Left lung (tissue), 10 donors: ENCODE results near the gene PREP. TPM values are rescaled to one million over a fixed set of nuclear protein-coding genes. Genes with fewer than 3 reads are reported as not detected.

ENCODE experiments used
- ATAC-seq: fragments of 200-7000 bp; cut with Tn5 transposase; one replicate; pipeline ENCODE4 v1.9.1; 2020; ENCODE audit warnings: moderate library complexity
- DNase-seq, 4 donors: peaks; one replicate each; pipeline ENCODE4 v3.0.0-alpha.2; 2013 to 2020
- H3K27ac ChIP-seq, 2 donors: fragments of 200-600 bp; sonication (generic) in 1 of 2; one replicate each; pipeline versions ENCODE4 v1.5.0 to v1.8.0; 2020 to 2021
- H3K27me3 ChIP-seq, 2 donors: fragments of 200-600 bp; sonication (generic) in 1 of 2; one replicate each; pipeline versions ENCODE4 v1.5.0 to v1.8.0; 2020 to 2021
- H3K36me3 ChIP-seq, 2 donors: fragments of 200-600 bp; sonication (generic) in 1 of 2; one replicate each; pipeline versions ENCODE4 v1.5.0 to v1.8.0; 2020 to 2021
- H3K4me1 ChIP-seq, 2 donors: fragments of 200-600 bp; one replicate each; pipeline ENCODE4 v1.8.0; 2021
- H3K4me3 ChIP-seq, 2 donors: fragments of 200-600 bp; sonication (generic) in 1 of 2; one replicate each; pipeline versions ENCODE4 v1.5.0 to v1.8.0; 2020 to 2021; ENCODE audit warnings: mild to moderate bottlenecking in 1 of 2
- H3K9me3 ChIP-seq, 2 donors: fragments of 200-600 bp; sonication (generic) in 1 of 2; one replicate each; pipeline versions ENCODE4 v1.5.0 to v1.8.0; 2020 to 2021
- intact Hi-C, 2 donors: fragments of 100-400 bp; cut with DNase I; formaldehyde crosslinking; loops; one replicate each; pipeline versions ENCODE4 v1.11.2 to v1.14.2; 2022
- polyA plus RNA-seq, 6 donors: library from polyadenylated mRNA; unstranded; fragments of 120-200 nt; gene quantifications; one replicate each; pipeline ENCODE4 v1.2.1, GENCODE V29; 2013; ENCODE audit not compliant: insufficient read length in 6 of 6
- total RNA-seq, 2 donors: library from RNA; stranded (reverse); fragmentation: NEBNext Ultra II Directional; extraction: Animal tissue kit (Norgen Biotek cat#: 25700); gene quantifications; one replicate each; pipeline ENCODE4 v1.2.1, GENCODE V29; 2021
- TF ChIP-seq, protein P1 (sequence below), 2 donors: fragments of 200-600 bp; sonication (generic) in 1 of 2; IDR thresholded peaks; one replicate each; pipeline versions ENCODE4 v1.5.0 to v1.8.0; 2021; ENCODE audit warnings: antibody characterized with exemption in 2 of 2
- donor health status: DM: no; HTN: yes; CAD: no.
- donor health status: DM: no; HTN: no; CAD: no.

PREP gene
- total and polyA plus RNA-seq, 8 donors, result 34.9 to 42.7 (median 36.8) TPM

DNA sequence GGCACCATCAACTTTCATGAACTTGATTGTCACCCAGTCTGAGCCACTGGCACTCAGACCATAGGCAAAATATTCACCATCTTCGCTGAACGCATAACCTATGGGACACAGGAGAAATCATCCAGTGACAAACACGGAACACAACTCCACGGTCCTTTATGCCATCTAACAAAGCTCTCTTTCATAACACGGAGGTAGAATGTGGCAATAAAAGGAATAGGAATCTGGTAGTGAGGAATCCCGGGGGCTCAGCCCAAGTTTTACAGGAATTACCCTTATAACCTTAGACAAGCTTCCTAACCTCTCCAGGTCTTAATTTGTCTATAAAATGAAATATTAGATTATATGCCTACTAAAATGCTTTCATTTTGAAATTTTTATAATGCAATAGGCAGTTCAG is 29.4 kb downstream of the PREP start:
- Histone ChIP-seq H3K9me3 (no peaks in the 10 kb centered on the region), H3K36me3 (peaks cover 0 to 69% of the 10 kb centered on the region in 2 donors), H3K4me3 (no peak overlapping the region), H3K27me3 (no peaks in the 10 kb centered on the region), H3K4me1 (no peaks in the 10 kb centered on the region), H3K27ac (peak overlapping the region in 1 of 2 donors; percentile 53)
- DNase-seq (no peak), ATAC-seq (no peak)
- TF ChIP-seq, protein P1, sequence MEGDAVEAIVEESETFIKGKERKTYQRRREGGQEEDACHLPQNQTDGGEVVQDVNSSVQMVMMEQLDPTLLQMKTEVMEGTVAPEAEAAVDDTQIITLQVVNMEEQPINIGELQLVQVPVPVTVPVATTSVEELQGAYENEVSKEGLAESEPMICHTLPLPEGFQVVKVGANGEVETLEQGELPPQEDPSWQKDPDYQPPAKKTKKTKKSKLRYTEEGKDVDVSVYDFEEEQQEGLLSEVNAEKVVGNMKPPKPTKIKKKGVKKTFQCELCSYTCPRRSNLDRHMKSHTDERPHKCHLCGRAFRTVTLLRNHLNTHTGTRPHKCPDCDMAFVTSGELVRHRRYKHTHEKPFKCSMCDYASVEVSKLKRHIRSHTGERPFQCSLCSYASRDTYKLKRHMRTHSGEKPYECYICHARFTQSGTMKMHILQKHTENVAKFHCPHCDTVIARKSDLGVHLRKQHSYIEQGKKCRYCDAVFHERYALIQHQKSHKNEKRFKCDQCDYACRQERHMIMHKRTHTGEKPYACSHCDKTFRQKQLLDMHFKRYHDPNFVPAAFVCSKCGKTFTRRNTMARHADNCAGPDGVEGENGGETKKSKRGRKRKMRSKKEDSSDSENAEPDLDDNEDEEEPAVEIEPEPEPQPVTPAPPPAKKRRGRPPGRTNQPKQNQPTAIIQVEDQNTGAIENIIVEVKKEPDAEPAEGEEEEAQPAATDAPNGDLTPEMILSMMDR (IDR thresholded peaks at IDR 0.05), result no peak
- intact Hi-C loops, result no loop called here

DNA sequence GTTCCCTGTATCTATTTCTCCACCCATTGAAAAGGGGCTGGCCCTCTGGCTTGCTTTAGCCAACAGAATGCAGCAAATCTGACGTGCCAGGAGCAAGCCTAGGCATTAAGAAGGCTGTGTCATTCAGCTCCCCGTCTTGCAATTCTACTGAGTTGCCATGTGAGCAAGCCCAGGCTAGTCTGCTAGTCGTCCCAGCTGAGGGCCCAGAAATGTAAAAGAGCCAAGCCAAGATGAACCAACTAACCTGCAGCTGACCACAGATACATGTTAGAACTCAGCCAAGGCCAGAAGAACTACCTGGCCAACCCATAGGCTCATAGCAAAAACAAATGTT is 30.1 kb downstream of the PREP start:
- no peak for DNase-seq
- Histone ChIP-seq H3K27me3 (no peaks in the 10 kb centered on the region), H3K4me1 (no peaks in the 10 kb centered on the region), H3K9me3 (no peaks in the 10 kb centered on the region), H3K36me3 (peaks cover 0 to 75% of the 10 kb centered on the region in 2 donors), H3K27ac (no peak overlapping the region), H3K4me3 (no peak overlapping the region)
- TF ChIP-seq, protein P1 (IDR thresholded peaks at IDR 0.05), result no peak
- intact Hi-C loops, result no loop called here
- ATAC-seq, result no peak

DNA sequence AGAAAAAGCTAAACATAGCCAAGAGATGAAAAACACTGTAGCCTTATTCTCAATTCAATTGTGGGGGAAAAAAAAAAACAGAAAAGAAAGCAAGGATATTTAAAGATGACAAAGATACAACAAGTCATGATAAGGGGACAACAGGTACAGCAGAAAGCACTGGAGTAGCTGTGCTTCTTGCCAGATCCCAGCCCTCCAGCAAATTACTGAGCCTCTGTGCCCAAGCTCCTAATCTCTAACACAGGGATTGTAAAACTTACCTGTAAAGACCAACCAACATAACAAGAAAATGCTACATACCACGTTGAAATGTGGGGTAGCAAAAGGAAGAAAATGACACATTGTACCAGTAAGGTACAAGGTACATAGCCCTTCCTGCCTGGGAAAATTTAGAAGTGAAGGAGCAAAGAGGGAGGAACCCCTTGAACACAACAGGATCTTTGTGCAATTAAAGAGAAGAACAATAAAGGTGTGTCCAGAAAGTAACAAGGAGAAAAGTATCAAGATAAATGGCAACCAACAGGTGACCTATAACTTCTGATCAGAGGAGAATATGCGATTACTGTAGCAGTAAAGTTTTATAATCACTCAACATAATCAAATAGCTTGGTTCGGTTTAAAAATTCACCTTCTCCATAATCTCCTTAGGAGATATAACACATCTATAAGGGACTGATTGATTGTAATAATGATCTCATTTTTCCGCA is 30.6 kb downstream of the PREP start:
- Histone ChIP-seq H3K27me3 (no peaks in the 10 kb centered on the region), H3K36me3 (peaks cover 0 to 79% of the 10 kb centered on the region in 2 donors), H3K9me3 (no peaks in the 10 kb centered on the region), H3K27ac (no peak overlapping the region), H3K4me3 (no peak overlapping the region), H3K4me1 (no peaks in the 10 kb centered on the region)
- ATAC-seq (no peak), DNase-seq (no peak)
- TF ChIP-seq, protein P1 (IDR thresholded peaks at IDR 0.05), result no peak
- intact Hi-C loops, result no loop called here

DNA sequence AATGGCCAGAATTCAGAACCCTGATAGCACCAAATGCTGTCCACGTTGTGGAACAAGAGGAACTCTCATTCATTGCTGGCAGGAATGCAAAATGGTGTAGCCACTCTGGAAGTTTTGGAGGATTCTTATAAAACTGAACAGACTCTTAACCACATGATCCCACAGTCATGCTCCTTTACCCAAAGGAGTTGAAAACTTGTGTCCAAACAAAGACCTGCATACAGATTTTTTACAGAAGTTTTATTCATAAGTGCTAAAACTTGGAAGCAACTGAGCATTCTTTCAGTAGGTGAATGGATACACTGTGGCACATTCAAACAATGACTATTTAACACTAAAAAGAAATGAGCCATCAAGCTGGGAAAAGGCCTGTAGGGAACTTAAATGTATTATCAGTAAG is 32.5 kb downstream of the PREP start:
- Histone ChIP-seq H3K4me3 (no peak overlapping the region), H3K9me3 (no peaks in the 10 kb centered on the region), H3K36me3 (peaks cover 0 to 79% of the 10 kb centered on the region in 2 donors), H3K27me3 (no peaks in the 10 kb centered on the region), H3K4me1 (no peaks in the 10 kb centered on the region), H3K27ac (no peak overlapping the region)
- intact Hi-C loops, result no loop called here
- DNase-seq, result no peak
- ATAC-seq, result peak; percentile 54
- TF ChIP-seq, protein P1 (IDR thresholded peaks at IDR 0.05), result no peak

DNA sequence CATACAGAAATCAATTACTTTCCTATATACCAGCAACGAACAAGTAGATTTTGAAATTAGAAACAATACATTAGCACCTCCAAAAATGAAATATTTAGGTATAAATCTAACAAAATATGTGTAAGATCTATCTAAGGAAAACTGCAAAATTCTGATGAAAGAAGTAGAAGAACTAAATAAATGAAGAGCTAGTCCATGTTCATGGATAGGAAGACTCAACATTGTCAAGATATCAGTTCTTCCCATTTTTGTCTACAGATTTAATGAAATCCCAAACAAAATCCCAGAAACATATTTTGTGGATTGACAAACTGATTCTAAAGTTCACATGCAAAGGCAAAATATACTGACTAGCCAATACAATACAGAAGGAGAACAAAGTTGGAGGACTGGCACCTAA is 33.7 kb downstream of the PREP start:
- peaks cover 0 to 83% of the 10 kb centered on the region in 2 donors for H3K36me3 ChIP-seq
- H3K27me3 ChIP-seq, result no peaks in the 10 kb centered on the region
- H3K4me1 ChIP-seq, result no peaks in the 10 kb centered on the region
- no peaks in the 10 kb centered on the region for H3K9me3 ChIP-seq
- TF ChIP-seq, protein P1 (IDR thresholded peaks at IDR 0.05), result no peak
- ATAC-seq (no peak), DNase-seq (no peak)
- H3K4me3 ChIP-seq, result no peak overlapping the region
- intact Hi-C loops, result no loop called here
- no peak overlapping the region for H3K27ac ChIP-seq
